Tibial nerve (tissue), 4 donors: Measurements from ENCODE around the gene HRH1.

Experiments
- EP300 ChIP-seq, 2 donors: sonication (generic); formaldehyde crosslinking; IDR thresholded peaks; one replicate each; pipeline ENCODE4 v1.6.1; 2017; ENCODE audit warnings: antibody characterized with exemption in 2 of 2, mild to moderate bottlenecking in 1 of 2
- POLR2A ChIP-seq, 2 donors: fragments of 450-650 bp; IDR thresholded peaks; one replicate each; pipeline ENCODE4 v1.6.1; 2017; ENCODE audit warnings: antibody characterized with exemption in 2 of 2, mild to moderate bottlenecking in 2 of 2, moderate library complexity in 2 of 2
- TF ChIP-seq, protein P1 (sequence below), 5 experiments: fragments of 200-600 bp in 3 of 5; fragments of 450-650 bp in 2 of 5; sonication (generic) in 3 of 5; IDR thresholded peaks; one replicate each; pipeline ENCODE4 v1.5.1; 2016 to 2019; ENCODE audit warnings: antibody characterized with exemption in 5 of 5, mild to moderate bottlenecking in 3 of 5, moderate library complexity in 2 of 5

DNA sequence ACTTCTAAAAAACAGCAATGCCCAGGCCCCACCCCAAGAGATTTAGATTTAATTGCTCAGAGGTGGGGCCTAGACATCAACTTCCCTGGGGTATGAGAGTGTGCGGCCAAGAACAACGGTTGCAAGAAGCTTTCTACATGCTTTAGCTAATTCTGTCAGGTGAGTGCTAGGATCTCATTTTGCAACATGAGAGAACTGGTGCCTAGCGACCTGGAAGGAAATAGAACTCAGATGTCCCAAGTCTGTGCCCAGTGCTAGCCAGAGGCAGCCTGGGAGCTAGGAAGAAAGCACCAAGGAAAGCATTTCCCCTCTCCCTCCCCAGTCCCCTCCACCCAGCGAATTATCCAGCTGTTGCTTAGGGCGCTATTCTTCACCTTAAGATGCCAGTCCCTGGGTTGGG is 22.9 kb upstream of the HRH1 start:
- TF ChIP-seq, protein P1, sequence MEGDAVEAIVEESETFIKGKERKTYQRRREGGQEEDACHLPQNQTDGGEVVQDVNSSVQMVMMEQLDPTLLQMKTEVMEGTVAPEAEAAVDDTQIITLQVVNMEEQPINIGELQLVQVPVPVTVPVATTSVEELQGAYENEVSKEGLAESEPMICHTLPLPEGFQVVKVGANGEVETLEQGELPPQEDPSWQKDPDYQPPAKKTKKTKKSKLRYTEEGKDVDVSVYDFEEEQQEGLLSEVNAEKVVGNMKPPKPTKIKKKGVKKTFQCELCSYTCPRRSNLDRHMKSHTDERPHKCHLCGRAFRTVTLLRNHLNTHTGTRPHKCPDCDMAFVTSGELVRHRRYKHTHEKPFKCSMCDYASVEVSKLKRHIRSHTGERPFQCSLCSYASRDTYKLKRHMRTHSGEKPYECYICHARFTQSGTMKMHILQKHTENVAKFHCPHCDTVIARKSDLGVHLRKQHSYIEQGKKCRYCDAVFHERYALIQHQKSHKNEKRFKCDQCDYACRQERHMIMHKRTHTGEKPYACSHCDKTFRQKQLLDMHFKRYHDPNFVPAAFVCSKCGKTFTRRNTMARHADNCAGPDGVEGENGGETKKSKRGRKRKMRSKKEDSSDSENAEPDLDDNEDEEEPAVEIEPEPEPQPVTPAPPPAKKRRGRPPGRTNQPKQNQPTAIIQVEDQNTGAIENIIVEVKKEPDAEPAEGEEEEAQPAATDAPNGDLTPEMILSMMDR (IDR thresholded peaks at IDR 0.05) = no peak
- TF ChIP-seq POLR2A (IDR thresholded peaks at IDR 0.05) = no peak
- TF ChIP-seq EP300 (IDR thresholded peaks at IDR 0.05) = peak in 1 of 2 donors; percentile 38
